Cardiac septum (tissue), 1 donor: Measurements from ENCODE around the gene KAZN. TPM values are rescaled to one million over a fixed set of nuclear protein-coding genes. Genes with fewer than 3 reads are reported as not detected.

Experiments
- DNase-seq: peaks from one replicate; pipeline ENCODE4 v3.0.0-alpha.2; 2020; ENCODE audit warnings: low spot score
- intact Hi-C: fragments of 100-400 bp; cut with DNase I; formaldehyde crosslinking; loops from one replicate; pipeline ENCODE4 v1.14.0; 2022
- total RNA-seq: library from RNA; stranded (reverse); fragmentation: NEBNext Ultra II Directional; extraction: Animal tissue kit (Norgen Biotek cat#: 25700); gene quantifications from one replicate; pipeline ENCODE4 v1.2.1, GENCODE V29; 2021
- donor health status: DM: no; HTN: no; CAD: no.

The KAZN gene
- total RNA-seq, 1 donor from 2014 or later: 3.1 TPM

GRCh38 chr1:15063783-15064182 lies 465.3 kb downstream of the KAZN start:
- no peak for DNase-seq
- intact Hi-C loops: no loop called here

GRCh38 chr1:15064217-15064929 lies 465.9 kb downstream of the KAZN start:
- intact Hi-C loops: no loop called here
- DNase-seq: no peak

GRCh38 chr1:15065291-15065690 lies 466.8 kb downstream of the KAZN start:
- intact Hi-C loops: no loop called here
- DNase-seq: no peak

GRCh38 chr1:15065736-15066135 lies 467.3 kb downstream of the KAZN start:
- intact Hi-C loops: no loop called here
- no peak for DNase-seq

GRCh38 chr1:15066191-15066590 lies 467.7 kb downstream of the KAZN start:
- no peak for DNase-seq
- intact Hi-C loops: no loop called here

- no peak for DNase-seq
- intact Hi-C loops: no loop called here
These were observed 468.7 kb downstream of the KAZN start for GRCh38 chr1:15067148-15067547.

GRCh38 chr1:15068152-15068551 lies 469.7 kb downstream of the KAZN start:
- no peak for DNase-seq
- intact Hi-C loops: no loop called here

GRCh38 chr1:15068997-15069396 lies 470.5 kb downstream of the KAZN start:
- no peak for DNase-seq
- intact Hi-C loops: no loop called here

- no peak for DNase-seq
- intact Hi-C loops: no loop called here
These were observed 471.8 kb downstream of the KAZN start for GRCh38 chr1:15070145-15070748.

- intact Hi-C loops: no loop called here
- DNase-seq: no peak
These were observed 473.5 kb downstream of the KAZN start for GRCh38 chr1:15071936-15072335.

- intact Hi-C loops: no loop called here
- no peak for DNase-seq
These were observed 475.4 kb downstream of the KAZN start for GRCh38 chr1:15073799-15074308.

- intact Hi-C loops: no loop called here
- DNase-seq: no peak
These were observed 476.7 kb downstream of the KAZN start for GRCh38 chr1:15075175-15075574.

GRCh38 chr1:15075817-15076216 lies 477.3 kb downstream of the KAZN start:
- DNase-seq: no peak
- intact Hi-C loops: no loop called here

- no peak for DNase-seq
These were observed 478.3 kb downstream of the KAZN start for GRCh38 chr1:15076807-15077206.

GRCh38 chr1:15077384-15077783 lies 478.9 kb downstream of the KAZN start:
- intact Hi-C loops: no loop called here
- DNase-seq: no peak

More at GRCh38 chr1:15076807-15077206, 478.3 kb downstream of the KAZN start:
- intact Hi-C loops: no loop called here

GRCh38 chr1:15080328-15081007 lies 482.0 kb downstream of the KAZN start:
- intact Hi-C loops: no loop called here
- no peak for DNase-seq

GRCh38 chr1:15081102-15081501 lies 482.6 kb downstream of the KAZN start:
- intact Hi-C loops: no loop called here
- DNase-seq: no peak

- no peak for DNase-seq
- intact Hi-C loops: no loop called here
These were observed 485.1 kb downstream of the KAZN start for GRCh38 chr1:15083578-15083977.

GRCh38 chr1:15088281-15088971 lies 489.9 kb downstream of the KAZN start:
- intact Hi-C loops: no loop called here

More at GRCh38 chr1:15088281-15088971, 489.9 kb downstream of the KAZN start:
- DNase-seq: no peak
